MM.1S (cell line): ENCODE measurements around the gene M6PR.
"Not testable (repeated sequence)": the region's sequence is repeated elsewhere in the genome, so short reads cannot be mapped to it uniquely, and the experiment has no call there.

Source experiments
- DNase-seq: peaks from one replicate; pipeline ENCODE4 v3.0.0-alpha.2; 2015
- H2AFZ ChIP-seq: fragments of 300-600 bp; sonication (generic); 2 replicates; pipeline ENCODE4 v1.6.0; 2016; ENCODE audit warnings: antibody characterized with exemption, low read length
- H3F3A ChIP-seq: fragments of 300-600 bp; sonication (generic); 2 replicates; pipeline ENCODE4 v1.6.1; 2016; ENCODE audit warnings: mild to moderate bottlenecking, antibody characterized with exemption, low read length, moderate library complexity, mixed read lengths; ENCODE audit not compliant: insufficient read depth
- H3K27ac ChIP-seq: fragments of 300-600 bp; sonication (generic); 2 replicates; pipeline ENCODE4 v1.5.1; 2016; ENCODE audit warnings: mild to moderate bottlenecking, low read length
- H3K27me3 ChIP-seq: fragments of 300-600 bp; sonication (generic); replicated peaks from 2 replicates; pipeline ENCODE4 v1.6.0; 2016; ENCODE audit warnings: low read length; ENCODE audit not compliant: insufficient read depth
- H3K36me3 ChIP-seq: fragments of 300-600 bp; sonication (generic); replicated peaks from 2 replicates; pipeline ENCODE4 v1.6.1; 2016; ENCODE audit warnings: mild to moderate bottlenecking, low read length, mixed read lengths; ENCODE audit not compliant: insufficient read depth
- H3K4me1 ChIP-seq: fragments of 300-600 bp; sonication (generic); 2 replicates; pipeline ENCODE4 v1.6.1; 2016; ENCODE audit warnings: low read length, mixed read lengths
- H3K4me2 ChIP-seq: fragments of 300-600 bp; sonication (generic); 2 replicates; pipeline ENCODE4 v1.6.0; 2016; ENCODE audit warnings: low read depth, low read length
- H3K4me3 ChIP-seq: fragments of 300-600 bp; sonication (generic); 2 replicates; pipeline ENCODE4 v1.5.1; 2016; ENCODE audit warnings: low read length, mixed read lengths
- H3K79me2 ChIP-seq: fragments of 300-600 bp; sonication (generic); 2 replicates; pipeline ENCODE4 v1.6.1; 2016; ENCODE audit warnings: mixed run types, low read length, mixed read lengths
- H3K9ac ChIP-seq: fragments of 300-600 bp; sonication (generic); 2 replicates; pipeline ENCODE4 v1.6.1; 2016; ENCODE audit warnings: low read length, mixed read lengths
- H3K9me2 ChIP-seq: fragments of 300-600 bp; sonication (generic); replicated peaks from 2 replicates; pipeline ENCODE4 v1.6.1; 2016; ENCODE audit warnings: mild to moderate bottlenecking, low read length, mixed read lengths; ENCODE audit not compliant: insufficient read depth
- H3K9me3 ChIP-seq: fragments of 300-600 bp; sonication (generic); replicated peaks from 2 replicates; pipeline ENCODE4 v1.6.1; 2016; ENCODE audit warnings: mild to moderate bottlenecking, low read length, mixed read lengths; ENCODE audit not compliant: insufficient read depth
- H4K20me1 ChIP-seq: fragments of 300-600 bp; sonication (generic); 2 replicates; pipeline ENCODE4 v1.6.1; 2016; ENCODE audit warnings: mild to moderate bottlenecking, low read length, moderate library complexity, mixed read lengths; ENCODE audit not compliant: insufficient read depth
- EZH2 ChIP-seq: fragments of 300-600 bp; sonication (generic); optimal IDR thresholded peaks from 2 replicates; pipeline ENCODE3; 2017; ENCODE audit warnings: low read depth, mild to moderate bottlenecking, antibody characterized with exemption, low read length, mixed read lengths
- EZH2phosphoT487 ChIP-seq: fragments of 300-600 bp; sonication (generic); IDR thresholded peaks from 2 replicates; pipeline ENCODE4 v1.6.1; 2018; ENCODE audit warnings: antibody characterized with exemption, low read length
- TF ChIP-seq, protein P1 (sequence below): fragments of 300-600 bp; sonication (generic); IDR thresholded peaks from 2 replicates; pipeline ENCODE4 v1.5.1; 2016; ENCODE audit warnings: antibody characterized with exemption, low read length, mixed read lengths

M6PR gene

DNA sequence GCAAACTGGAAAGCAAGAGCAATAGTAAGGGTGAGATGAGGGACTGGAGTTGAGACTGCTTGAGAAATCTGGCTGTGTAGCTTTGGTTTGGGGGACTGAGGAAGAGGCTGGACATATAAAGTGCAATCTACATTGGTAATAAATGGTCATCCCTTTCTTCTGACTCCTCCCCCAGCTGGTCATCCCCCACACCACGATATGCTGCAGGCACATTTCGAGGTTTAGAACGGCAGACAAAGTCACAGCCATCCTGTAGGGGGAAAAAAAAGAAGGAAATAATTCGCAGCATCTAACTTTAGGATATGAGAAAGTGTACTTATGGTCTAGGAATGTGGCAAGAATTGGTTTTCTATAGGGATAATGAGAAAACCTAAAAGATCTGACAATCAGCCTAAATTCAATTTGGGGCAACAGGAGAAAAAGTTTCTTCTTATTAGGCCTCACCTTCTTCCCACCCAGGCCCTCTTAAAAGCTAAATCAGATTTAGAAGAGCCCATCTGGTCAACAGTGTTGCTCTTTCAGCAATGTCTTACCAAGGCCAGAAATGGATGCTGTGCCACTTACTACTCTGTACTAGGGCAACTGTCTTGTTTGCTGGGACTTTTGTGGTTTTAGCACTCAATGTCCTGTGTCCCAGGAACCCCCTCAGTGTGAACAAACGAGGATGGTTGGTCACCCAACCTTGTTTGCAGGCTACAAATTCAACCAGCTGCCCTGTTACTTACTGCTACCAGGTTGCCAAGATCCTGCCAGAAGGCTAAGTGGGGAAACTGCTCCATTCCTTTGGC, 7.6 kb downstream of the M6PR start:
- H3K27me3 ChIP-seq, result no peaks in the 10 kb centered on the region
- no peak overlapping the region for H2AFZ ChIP-seq
- H3K9me3 ChIP-seq, result no peaks in the 10 kb centered on the region
- TF ChIP-seq EZH2phosphoT487 (no peak), EZH2 (no peak)
- TF ChIP-seq, protein P1, sequence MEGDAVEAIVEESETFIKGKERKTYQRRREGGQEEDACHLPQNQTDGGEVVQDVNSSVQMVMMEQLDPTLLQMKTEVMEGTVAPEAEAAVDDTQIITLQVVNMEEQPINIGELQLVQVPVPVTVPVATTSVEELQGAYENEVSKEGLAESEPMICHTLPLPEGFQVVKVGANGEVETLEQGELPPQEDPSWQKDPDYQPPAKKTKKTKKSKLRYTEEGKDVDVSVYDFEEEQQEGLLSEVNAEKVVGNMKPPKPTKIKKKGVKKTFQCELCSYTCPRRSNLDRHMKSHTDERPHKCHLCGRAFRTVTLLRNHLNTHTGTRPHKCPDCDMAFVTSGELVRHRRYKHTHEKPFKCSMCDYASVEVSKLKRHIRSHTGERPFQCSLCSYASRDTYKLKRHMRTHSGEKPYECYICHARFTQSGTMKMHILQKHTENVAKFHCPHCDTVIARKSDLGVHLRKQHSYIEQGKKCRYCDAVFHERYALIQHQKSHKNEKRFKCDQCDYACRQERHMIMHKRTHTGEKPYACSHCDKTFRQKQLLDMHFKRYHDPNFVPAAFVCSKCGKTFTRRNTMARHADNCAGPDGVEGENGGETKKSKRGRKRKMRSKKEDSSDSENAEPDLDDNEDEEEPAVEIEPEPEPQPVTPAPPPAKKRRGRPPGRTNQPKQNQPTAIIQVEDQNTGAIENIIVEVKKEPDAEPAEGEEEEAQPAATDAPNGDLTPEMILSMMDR, result no peak
- peaks cover 18% of the 10 kb centered on the region for H3K79me2 ChIP-seq
- no peak overlapping the region for H3K4me2 ChIP-seq
- peaks cover 7% of the 10 kb centered on the region for H3K4me1 ChIP-seq
- H3K9me2 ChIP-seq, result no peaks in the 10 kb centered on the region
- H3K4me3 ChIP-seq, result no peak overlapping the region
- H3F3A ChIP-seq, result no peaks in the 10 kb centered on the region
- no peak overlapping the region for H3K27ac ChIP-seq
- DNase-seq, result no peak
- no peak overlapping the region for H3K9ac ChIP-seq
- peaks cover 35% of the 10 kb centered on the region for H3K36me3 ChIP-seq
- 0 out of 2 replicates have a peak, but pooled peaks cover 5% of the 10 kb centered on the region for H4K20me1 ChIP-seq

DNA sequence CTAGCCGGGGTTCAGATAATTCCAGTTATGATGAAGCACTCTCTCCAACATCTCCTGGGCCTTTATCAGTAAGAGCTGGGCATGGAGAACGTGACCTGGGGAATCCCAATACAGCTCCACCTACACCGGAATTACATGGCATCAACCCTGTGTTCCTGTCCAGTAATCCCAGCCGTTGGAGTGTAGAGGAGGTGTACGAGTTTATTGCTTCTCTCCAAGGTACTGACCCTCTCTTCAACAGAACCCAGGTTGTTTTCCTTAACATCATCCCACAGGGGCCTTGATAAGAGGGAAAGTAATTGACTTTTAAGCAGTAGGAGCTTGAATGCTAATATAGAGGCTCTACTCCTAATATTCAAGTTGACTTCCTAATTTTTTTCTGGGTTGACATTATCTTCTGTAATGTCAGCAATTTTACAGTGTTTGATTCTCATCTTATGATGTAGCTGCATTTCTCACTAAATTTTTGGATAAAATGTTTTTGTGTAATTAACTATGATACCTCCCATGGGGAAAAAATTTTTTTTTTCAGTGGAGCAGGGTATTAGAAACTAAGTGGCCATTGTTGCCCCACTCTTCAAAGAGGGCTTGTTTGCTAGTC, 11.5 kb downstream of the M6PR start:
- H3K79me2 ChIP-seq, result not testable (repeated sequence)

DNA sequence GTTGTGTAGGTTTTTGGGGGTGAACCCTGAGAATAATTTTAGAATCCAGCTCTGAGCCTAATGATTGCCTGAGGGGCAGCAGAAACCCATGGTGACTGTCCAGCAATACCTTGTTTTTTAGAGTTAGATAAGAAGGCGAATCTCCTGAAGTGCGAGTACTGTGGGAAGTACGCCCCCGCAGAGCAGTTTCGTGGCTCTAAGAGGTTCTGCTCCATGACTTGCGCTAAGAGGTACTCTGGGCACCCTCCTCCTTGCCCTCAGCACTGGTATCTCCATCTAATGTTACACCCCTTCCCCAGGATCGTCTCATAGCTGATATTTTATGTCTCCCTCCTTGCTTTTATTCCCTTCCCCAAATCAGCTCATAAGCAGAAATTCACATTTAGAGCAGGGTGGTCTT, 12.7 kb downstream of the M6PR start:
- Histone ChIP-seq H3K36me3 (peaks cover 4% of the 10 kb centered on the region), H3K27me3 (no peaks in the 10 kb centered on the region), H2AFZ (no peak overlapping the region), H3K9me3 (no peaks in the 10 kb centered on the region), H3K9ac (no peak overlapping the region), H3K4me3 (no peak overlapping the region), H3F3A (no peaks in the 10 kb centered on the region), H4K20me1 (no peaks in the 10 kb centered on the region), H3K9me2 (no peaks in the 10 kb centered on the region), H3K4me2 (no peak overlapping the region), H3K79me2 (no peaks in the 10 kb centered on the region), H3K4me1 (no peaks in the 10 kb centered on the region), H3K27ac (no peak overlapping the region)
- no peak for DNase-seq
- TF ChIP-seq EZH2 (no peak), EZH2phosphoT487 (no peak)
- TF ChIP-seq, protein P1, result no peak

More for the DNA sequence above, 11.5 kb downstream of the M6PR start:
- not testable (repeated sequence) for H3K27ac ChIP-seq, H4K20me1 ChIP-seq, H3K9ac ChIP-seq, DNase-seq, H3K9me2 ChIP-seq, H3F3A ChIP-seq, H3K4me2 ChIP-seq, H3K9me3 ChIP-seq, H3K27me3 ChIP-seq, H3K4me1 ChIP-seq, H2AFZ ChIP-seq, H3K4me3 ChIP-seq
- H3K36me3 ChIP-seq, result peaks cover 12% of the 10 kb centered on the region

DNA sequence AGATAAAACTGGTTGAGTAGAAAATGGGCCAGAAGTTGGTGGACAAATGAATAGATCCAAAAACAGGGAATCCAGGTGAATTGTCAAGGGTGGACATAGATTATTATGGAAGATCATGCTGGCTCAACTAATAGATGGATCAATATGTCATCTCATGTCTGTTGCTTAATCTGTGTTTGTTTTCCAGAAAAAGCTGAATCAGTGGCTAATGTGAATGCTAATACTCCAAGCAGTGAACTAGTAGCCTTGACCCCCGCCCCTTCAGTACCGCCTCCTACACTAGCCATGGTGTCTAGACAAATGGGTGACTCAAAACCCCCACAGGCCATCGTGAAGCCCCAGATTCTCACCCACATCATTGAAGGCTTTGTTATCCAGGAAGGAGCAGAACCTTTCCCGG, 15.4 kb downstream of the M6PR start:
- not testable (repeated sequence) for H3K79me2 ChIP-seq, H3K27me3 ChIP-seq, H3K36me3 ChIP-seq, H3K9me2 ChIP-seq, H3K9ac ChIP-seq, H3K27ac ChIP-seq, H4K20me1 ChIP-seq, DNase-seq, H3K4me1 ChIP-seq, H3K9me3 ChIP-seq, H3K4me3 ChIP-seq, H3K4me2 ChIP-seq, H2AFZ ChIP-seq, H3F3A ChIP-seq

DNA sequence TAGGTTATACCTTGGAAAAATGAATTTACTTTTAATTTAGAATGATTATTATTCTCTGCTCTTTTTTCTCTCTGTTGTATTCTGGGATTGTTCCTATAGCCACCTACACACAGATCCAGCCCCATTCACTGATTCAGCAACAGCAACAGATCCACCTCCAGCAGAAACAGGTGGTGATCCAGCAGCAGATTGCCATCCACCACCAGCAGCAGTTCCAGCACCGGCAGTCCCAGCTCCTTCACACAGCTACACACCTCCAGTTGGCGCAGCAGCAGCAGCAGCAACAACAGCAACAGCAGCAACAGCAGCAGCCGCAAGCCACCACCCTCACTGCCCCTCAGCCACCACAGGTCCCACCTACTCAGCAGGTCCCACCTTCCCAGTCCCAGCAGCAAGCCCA, 17.0 kb downstream of the M6PR start:
- not testable (repeated sequence) for H3K27me3 ChIP-seq, H3K9me2 ChIP-seq, H3K4me3 ChIP-seq, H4K20me1 ChIP-seq, H3K9me3 ChIP-seq, H3K79me2 ChIP-seq, H3K9ac ChIP-seq, H2AFZ ChIP-seq, DNase-seq, H3K27ac ChIP-seq, H3K36me3 ChIP-seq, H3F3A ChIP-seq, H3K4me2 ChIP-seq, H3K4me1 ChIP-seq

DNA sequence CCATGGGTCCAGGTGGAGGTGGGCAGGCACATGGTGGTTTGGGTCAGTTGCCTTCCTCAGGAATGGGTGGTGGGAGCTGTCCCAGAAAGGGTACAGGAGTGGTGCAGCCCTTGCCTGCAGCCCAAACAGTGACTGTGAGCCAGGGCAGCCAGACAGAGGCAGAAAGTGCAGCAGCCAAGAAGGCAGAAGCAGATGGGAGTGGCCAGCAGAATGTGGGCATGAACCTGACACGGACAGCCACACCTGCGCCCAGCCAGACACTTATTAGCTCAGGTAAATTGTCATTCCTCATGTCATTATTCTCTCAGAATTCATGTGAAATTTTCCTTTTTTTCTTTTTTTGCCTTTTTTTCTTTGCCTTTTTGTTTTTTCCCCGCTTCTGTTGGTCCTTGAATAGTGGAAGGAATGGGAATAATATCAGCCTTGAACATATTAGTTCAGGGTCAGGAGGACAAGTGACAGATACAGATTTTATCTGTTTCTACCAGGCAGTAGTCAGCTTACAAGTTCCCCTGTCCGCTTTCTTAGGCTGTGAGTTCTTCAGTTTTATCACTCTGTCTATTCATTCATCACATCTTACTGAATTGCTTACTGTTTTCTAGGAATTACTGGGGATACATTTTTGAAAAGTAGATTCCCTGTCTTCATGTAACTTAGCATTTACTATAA, 18.7 kb downstream of the M6PR start:
- H3K9me2 ChIP-seq, H3F3A ChIP-seq, H3K4me3 ChIP-seq, H3K9ac ChIP-seq, H3K27me3 ChIP-seq, H2AFZ ChIP-seq, H4K20me1 ChIP-seq, H3K27ac ChIP-seq, H3K79me2 ChIP-seq, H3K9me3 ChIP-seq, H3K4me2 ChIP-seq, H3K4me1 ChIP-seq, DNase-seq, H3K36me3 ChIP-seq: not testable (repeated sequence)
